ENCODE data around the gene VARS2.

GRCh38 chr6:30870546-30870945 lies 43.5 kb upstream of the VARS2 start:
- no peak for TF ChIP-seq CTCF (IDR thresholded peaks at IDR 0.05)
- TF ChIP-seq POLR2A (IDR thresholded peaks at IDR 0.05): no peak
- no peak for TF ChIP-seq POLR2AphosphoS5 (IDR thresholded peaks at IDR 0.05)
- no peak for TF ChIP-seq EP300 (IDR thresholded peaks at IDR 0.05)

Measured in gastroesophageal sphincter (tissue), 3 donors.